ENCODE measurements around the gene CNOT1.

The CNOT1 gene

DNA sequence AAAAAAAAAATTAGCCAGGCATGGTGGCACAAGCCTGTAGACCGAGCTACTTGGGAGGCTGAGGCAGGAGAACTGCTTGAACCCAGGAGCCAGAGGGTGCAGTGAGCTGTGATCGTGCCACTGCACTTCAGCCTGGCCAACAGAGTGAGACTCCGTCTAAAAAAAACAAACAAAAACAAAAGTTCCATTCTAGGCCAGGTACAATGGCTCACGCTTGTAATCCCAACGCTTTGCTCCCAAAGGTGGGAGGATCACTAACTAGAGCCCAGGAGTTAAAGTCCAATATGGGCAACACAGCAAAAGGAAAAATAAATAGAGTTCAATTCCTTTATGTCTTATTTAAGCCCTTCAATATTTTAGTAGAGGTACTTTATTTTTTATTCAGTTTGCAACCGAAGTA is 47.5 kb downstream of the CNOT1 start:
- Histone ChIP-seq H3K9ac (ENCODE audit: low read length) (no peak overlapping the region), H3K4me2 (ENCODE audit: low read length) (no peak overlapping the region), H3K9me3 (ENCODE audit: insufficient read depth, low read length) (no peaks in the 10 kb centered on the region), H2AFZ (ENCODE audit: low read depth, low read length) (no peak overlapping the region), H3K79me2 (ENCODE audit: low read length) (peaks cover 37% of the 10 kb centered on the region), H3K4me1 (ENCODE audit: low read length) (no peaks in the 10 kb centered on the region), H4K20me1 (ENCODE audit: insufficient read depth, low read length) (peaks cover 12% of the 10 kb centered on the region), H3K36me3 (replicated peaks; ENCODE audit: low read depth, low read length) (peaks cover 78% of the 10 kb centered on the region), H3K4me3 (ENCODE audit: low read length) (no peak overlapping the region), H3K27me3 (ENCODE audit: low read depth, low read length) (no peaks in the 10 kb centered on the region), H3K27ac (ENCODE audit: low read length) (no peak overlapping the region)
- no peak for TF ChIP-seq EZH2phosphoT487 (IDR thresholded peaks at IDR 0.05; ENCODE audit: low read depth)
- TF ChIP-seq, protein P1, sequence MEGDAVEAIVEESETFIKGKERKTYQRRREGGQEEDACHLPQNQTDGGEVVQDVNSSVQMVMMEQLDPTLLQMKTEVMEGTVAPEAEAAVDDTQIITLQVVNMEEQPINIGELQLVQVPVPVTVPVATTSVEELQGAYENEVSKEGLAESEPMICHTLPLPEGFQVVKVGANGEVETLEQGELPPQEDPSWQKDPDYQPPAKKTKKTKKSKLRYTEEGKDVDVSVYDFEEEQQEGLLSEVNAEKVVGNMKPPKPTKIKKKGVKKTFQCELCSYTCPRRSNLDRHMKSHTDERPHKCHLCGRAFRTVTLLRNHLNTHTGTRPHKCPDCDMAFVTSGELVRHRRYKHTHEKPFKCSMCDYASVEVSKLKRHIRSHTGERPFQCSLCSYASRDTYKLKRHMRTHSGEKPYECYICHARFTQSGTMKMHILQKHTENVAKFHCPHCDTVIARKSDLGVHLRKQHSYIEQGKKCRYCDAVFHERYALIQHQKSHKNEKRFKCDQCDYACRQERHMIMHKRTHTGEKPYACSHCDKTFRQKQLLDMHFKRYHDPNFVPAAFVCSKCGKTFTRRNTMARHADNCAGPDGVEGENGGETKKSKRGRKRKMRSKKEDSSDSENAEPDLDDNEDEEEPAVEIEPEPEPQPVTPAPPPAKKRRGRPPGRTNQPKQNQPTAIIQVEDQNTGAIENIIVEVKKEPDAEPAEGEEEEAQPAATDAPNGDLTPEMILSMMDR (IDR thresholded peaks at IDR 0.05; ENCODE audit: low read depth, low read length), result no peak

DNA sequence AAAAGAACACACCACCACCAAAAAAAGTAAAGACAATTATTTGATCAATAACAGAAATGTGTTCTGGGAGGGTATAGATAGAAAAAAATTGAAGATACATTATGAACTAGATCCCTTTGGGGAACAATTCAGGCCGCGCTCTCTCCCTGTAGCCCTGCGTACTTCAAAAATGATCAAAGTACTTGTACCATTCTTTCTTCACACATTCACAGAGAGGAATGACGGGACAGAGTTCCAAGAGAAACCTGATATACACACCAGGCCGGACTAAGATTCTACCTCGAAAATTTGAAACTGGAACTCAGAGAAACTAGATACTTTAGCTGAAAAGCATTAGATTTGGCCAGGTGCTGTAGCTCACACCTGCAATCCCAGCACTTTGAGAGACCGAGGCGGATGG is 50.0 kb downstream of the CNOT1 start:
- H3K27me3 ChIP-seq (ENCODE audit: low read depth, low read length), result no peaks in the 10 kb centered on the region
- TF ChIP-seq EZH2phosphoT487 (IDR thresholded peaks at IDR 0.05; ENCODE audit: low read depth), result no peak
- TF ChIP-seq, protein P1 (IDR thresholded peaks at IDR 0.05; ENCODE audit: low read depth, low read length), result no peak
- H2AFZ ChIP-seq (ENCODE audit: low read depth, low read length), result no peak overlapping the region
- peaks cover 22% of the 10 kb centered on the region for H3K79me2 ChIP-seq (ENCODE audit: low read length)
- H3K27ac ChIP-seq (ENCODE audit: low read length), result no peak overlapping the region
- no peaks in the 10 kb centered on the region for H3K4me1 ChIP-seq (ENCODE audit: low read length)
- no peak overlapping the region for H3K9ac ChIP-seq (ENCODE audit: low read length)
- peaks cover 77% of the 10 kb centered on the region for H3K36me3 ChIP-seq (replicated peaks; ENCODE audit: low read depth, low read length)
- no peaks in the 10 kb centered on the region for H3K9me3 ChIP-seq (ENCODE audit: insufficient read depth, low read length)
- H3K4me2 ChIP-seq (ENCODE audit: low read length), result no peak overlapping the region
- no peak overlapping the region for H3K4me3 ChIP-seq (ENCODE audit: low read length)
- H4K20me1 ChIP-seq (ENCODE audit: insufficient read depth, low read length), result no peaks in the 10 kb centered on the region; the same call in 1 of the 2 replicates

DNA sequence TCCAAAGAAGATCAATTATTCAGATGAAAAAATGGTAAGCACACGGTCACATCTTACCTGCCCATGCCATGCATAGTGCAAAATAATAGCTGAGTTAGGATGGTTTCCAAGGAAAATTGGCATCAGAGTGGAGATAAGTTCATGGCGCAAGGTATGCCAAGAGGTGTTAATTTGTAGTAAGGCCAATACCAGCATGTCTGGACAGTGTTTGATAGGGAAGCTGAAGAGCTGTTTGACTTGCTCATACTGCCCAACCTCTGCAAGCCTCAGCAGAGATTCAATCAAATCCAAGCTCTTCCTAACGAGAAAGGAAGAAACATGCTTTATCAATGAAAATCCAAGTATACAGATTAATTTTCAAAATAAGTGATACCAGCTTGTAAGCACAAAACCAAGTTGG is 51.0 kb downstream of the CNOT1 start:
- H4K20me1 ChIP-seq (ENCODE audit: insufficient read depth, low read length), result no peaks in the 10 kb centered on the region; the same call in 1 of the 2 replicates
- H3K9me3 ChIP-seq (ENCODE audit: insufficient read depth, low read length), result no peaks in the 10 kb centered on the region

DNA sequence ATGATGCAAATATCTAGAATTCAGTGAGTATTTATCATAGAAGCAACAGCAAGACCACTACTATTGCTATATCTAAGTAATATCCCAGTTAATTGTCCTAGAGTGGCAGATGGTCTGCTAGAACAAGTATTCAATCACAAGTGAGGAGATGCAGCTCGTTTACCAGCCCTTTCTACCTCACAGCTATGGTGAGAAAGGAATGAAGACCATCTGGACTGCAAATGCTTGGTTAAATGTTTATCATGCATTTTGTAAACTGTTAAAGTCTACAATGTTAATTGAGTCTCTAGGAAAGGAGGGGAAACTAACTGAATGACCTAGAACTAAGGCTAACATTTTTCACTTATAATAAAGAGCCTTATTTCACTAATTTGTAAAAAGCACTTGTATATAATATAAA is 52.5 kb downstream of the CNOT1 start:
- Histone ChIP-seq H3K4me2 (ENCODE audit: low read length) (no peak overlapping the region), H3K27me3 (ENCODE audit: low read depth, low read length) (no peaks in the 10 kb centered on the region), H3K4me1 (ENCODE audit: low read length) (no peaks in the 10 kb centered on the region), H3K27ac (ENCODE audit: low read length) (no peak overlapping the region), H4K20me1 (ENCODE audit: insufficient read depth, low read length) (no peaks in the 10 kb centered on the region), H2AFZ (ENCODE audit: low read depth, low read length) (no peak overlapping the region), H3K36me3 (replicated peaks; ENCODE audit: low read depth, low read length) (peaks cover 75% of the 10 kb centered on the region), H3K79me2 (ENCODE audit: low read length) (peaks cover 21% of the 10 kb centered on the region), H3K9ac (ENCODE audit: low read length) (no peak overlapping the region), H3K9me3 (ENCODE audit: insufficient read depth, low read length) (no peaks in the 10 kb centered on the region), H3K4me3 (ENCODE audit: low read length) (no peak overlapping the region)
- TF ChIP-seq, protein P1 (IDR thresholded peaks at IDR 0.05; ENCODE audit: low read depth, low read length), result no peak
- no peak for TF ChIP-seq EZH2phosphoT487 (IDR thresholded peaks at IDR 0.05; ENCODE audit: low read depth)

More for the DNA sequence above, 51.0 kb downstream of the CNOT1 start:
- H3K79me2 ChIP-seq (ENCODE audit: low read length), result peaks cover 28% of the 10 kb centered on the region
- no peaks in the 10 kb centered on the region for H3K27me3 ChIP-seq (ENCODE audit: low read depth, low read length)
- no peak overlapping the region for H3K9ac ChIP-seq (ENCODE audit: low read length)
- H3K4me3 ChIP-seq (ENCODE audit: low read length), result no peak overlapping the region
- no peak overlapping the region for H3K27ac ChIP-seq (ENCODE audit: low read length)
- peaks cover 84% of the 10 kb centered on the region for H3K36me3 ChIP-seq (replicated peaks; ENCODE audit: low read depth, low read length)
- H2AFZ ChIP-seq (ENCODE audit: low read depth, low read length), result no peak overlapping the region
- no peak overlapping the region for H3K4me2 ChIP-seq (ENCODE audit: low read length)
- TF ChIP-seq, protein P1 (IDR thresholded peaks at IDR 0.05; ENCODE audit: low read depth, low read length), result no peak
- TF ChIP-seq EZH2phosphoT487 (IDR thresholded peaks at IDR 0.05; ENCODE audit: low read depth), result no peak
- H3K4me1 ChIP-seq (ENCODE audit: low read length), result no peaks in the 10 kb centered on the region
